HPDE6-E6E7 (cell line): ENCODE measurements around the gene TEAD2.

Source experiments
- DNase-seq: peaks from one replicate; pipeline ENCODE4 v3.0.0; 2011; ENCODE audit warnings: missing footprints; ENCODE audit errors: extremely low spot score

The TEAD2 gene

DNA sequence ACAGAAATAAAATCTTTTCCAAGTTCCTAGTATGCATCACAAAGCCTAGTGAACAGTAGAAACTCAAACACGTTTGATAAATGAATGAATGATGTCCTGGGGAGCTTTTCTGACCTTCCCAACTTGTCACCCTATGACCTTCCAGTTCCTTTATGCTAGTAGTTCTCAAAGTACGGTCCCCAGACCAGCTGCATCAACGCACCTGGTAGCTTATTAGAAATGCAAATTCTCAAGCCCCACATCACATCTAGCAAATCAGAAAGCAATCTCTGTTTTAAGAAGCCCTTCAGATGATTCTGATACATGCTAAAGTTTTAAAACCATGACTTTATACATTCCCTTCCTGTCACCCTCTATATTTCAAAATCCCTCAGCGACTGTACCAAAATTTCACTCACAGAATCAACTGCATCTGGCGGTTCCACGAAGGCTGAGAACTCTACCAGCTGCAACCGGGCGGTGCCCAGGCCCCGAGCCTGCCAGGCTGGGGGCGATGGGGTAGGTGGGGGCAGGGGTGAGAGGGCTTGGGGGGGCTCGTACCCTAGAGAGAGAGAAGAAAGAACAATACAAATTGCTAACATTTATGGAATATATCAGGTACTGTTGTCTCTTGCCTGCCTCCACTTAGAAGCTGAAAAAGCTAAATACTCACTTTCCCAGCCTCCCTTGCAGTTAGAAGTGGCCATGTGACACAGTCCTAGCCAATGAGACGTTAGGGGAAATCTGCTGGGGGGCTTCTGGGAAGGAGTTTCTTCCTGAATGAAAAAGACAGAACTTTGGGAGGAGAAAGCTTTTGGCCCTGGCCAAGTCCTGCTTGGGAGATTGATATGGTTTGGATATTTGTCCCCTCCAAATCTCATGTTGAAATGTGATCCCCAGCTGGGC lies 13.7 kb downstream of the TEAD2 start:
- DNase-seq, result no peak

DNA sequence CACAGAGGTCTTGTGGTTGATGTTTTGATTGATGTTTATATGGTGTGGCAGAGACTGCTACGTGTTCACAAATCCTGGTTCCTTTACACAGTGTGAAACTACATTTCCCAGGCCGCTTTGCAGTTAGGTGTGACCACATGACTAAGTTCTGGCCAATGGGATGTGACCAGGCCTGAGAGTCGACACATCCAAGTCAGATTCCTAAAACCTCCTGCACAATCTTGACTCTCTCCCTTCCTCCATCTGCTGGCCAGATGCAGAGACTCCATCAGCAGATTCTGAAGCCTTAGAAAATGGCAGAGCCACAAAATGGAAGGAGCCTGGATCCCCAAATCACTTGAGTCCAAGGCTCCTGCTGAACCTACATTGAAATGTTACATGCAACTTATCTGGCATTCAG lies 14.4 kb downstream of the TEAD2 start:
- DNase-seq, result peak; percentile 55

DNA sequence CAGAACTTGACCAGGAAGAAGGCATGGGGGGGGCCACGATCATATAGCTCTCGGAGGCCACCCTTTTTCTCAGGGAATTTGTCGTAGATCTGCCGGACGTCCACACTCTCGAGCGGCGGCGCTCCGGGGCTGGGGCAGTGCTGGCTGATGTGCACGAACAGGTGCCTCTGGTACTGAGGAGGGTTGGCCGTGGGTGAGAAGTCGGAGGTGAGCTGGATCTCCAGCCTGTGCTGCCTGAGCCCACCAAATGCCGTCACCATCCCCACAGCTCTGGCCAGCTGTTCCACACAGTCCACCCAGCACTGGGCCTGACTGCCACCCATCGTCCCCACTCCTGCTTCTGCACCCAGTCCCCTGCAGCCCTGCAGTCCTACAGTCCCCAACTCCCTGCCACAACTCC lies 15.0 kb downstream of the TEAD2 start:
- DNase-seq, result no peak

DNA sequence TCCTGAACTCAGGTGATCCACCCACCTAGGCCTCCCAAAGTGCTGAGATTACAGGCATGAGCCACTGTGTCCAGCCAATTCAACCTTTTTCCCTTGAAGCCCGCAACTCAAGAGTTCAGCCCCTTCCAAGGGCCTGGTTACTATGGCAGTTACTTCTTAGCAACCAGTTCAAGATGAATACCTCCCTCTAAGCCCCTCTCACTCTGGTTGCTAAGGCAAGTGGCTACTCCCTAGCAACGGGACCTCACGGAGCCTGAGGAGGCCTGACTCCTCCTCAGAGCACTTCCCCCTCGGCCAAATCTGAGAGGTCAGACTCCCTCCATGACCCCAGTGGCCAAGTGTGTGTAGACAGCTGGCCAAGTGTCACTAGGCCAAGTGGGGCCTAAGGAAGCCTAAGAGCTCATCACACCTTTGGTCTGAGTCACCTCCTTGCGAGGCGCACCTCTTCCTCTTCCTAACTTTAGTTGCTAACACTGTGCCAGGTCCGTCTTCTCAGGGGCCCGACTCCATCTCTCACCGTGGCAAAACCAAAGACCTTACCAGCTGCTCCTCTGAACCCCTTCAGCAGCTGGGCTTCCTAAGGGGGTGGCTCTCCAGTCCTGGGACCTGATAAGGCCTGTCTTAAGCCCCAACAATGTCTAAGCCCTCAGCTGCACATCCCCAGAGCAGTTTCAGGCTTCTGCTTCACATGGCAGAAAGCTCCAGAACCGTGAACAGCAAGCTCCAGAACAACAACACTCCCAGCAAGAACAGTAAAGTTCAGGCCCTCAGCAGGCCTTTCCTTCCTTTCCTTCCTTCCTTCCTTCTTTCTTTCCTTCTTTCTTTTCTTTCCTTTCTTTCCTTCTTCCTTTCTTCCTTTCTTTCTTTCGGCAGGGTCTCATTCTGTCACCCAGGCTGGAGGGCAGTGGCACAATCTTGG lies 17.5 kb downstream of the TEAD2 start:
- DNase-seq, result no peak

DNA sequence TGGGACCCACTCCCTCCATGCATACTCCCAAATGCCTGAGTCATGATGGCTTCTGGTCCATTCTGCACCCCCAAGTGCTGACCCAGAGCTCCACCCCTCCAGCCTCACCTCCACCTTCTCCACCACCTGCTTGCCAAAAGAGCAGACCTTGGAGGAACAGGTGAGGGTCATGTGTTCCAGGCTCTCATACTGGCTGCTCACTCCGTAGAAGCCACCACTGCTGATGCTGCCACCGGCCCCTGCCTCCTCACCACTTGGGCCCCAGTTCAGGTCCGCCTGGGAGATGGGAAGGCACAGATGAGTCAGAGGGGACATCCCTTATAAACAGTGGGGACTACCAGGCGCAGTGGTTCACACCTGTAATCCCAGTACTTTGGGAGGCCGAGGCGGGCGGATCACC lies 19.1 kb downstream of the TEAD2 start:
- DNase-seq, result no peak

DNA sequence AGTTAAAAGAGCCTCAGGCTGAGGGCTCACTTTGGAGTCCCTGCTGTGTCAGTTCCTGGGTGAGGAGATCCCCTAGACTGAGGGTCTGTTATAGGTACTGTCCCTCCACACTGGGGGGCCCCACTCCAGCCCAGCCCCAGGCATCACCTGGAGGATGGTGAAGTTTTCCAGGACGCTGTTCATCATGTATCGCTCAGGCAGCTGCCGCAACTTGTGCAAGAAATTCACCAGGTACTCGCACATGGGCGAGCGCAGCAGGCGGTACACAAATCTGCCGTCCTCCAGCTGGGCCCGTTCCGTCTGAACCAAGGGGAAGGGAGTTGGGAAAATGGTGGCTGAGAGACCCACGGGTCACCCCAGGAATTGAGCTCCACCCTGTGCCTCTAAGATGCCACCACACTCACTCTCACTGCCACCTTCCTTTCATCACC lies 19.9 kb downstream of the TEAD2 start:
- no peak for DNase-seq

DNA sequence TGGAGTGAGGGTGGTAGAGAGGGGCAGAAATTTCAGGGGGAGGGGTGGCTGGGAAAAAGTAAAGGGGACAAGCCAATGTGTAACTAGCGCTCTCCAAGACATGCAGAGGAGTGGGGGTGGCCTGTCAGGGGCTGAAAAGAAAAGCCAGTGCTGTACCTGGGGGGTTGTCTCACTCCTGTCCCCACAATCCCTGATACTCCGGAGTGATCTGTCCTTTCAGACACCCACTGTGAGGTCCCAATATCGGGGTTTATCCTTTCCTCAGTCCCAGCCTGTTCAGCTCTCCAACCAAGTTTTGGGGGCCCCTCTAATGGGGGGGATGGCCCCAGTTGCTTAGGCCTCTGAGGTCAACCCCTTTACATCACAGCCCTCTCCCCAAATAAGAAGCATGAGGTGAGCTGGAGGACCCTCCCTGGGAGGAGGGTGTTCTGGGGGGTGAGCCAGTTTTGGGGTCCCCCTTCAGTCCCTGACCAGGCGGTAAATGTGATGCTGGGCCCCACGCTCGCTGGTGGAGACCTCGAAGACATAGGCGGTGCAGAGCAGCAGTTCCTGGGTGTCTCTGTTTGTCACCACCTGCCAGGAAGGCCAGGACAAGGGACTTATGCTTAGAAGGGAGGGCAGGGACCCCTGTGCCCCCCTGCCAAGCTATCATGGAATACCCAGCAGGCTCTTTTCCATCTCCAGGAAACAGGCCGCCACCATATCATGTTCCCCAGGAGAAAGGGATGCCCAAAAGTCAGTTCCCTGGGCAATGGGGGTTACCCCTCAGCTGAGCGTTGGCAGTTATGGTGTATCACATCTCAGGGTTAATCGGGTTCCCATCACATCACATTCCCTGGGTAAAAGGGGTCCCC lies 21.1 kb downstream of the TEAD2 start:
- DNase-seq, result no peak

DNA sequence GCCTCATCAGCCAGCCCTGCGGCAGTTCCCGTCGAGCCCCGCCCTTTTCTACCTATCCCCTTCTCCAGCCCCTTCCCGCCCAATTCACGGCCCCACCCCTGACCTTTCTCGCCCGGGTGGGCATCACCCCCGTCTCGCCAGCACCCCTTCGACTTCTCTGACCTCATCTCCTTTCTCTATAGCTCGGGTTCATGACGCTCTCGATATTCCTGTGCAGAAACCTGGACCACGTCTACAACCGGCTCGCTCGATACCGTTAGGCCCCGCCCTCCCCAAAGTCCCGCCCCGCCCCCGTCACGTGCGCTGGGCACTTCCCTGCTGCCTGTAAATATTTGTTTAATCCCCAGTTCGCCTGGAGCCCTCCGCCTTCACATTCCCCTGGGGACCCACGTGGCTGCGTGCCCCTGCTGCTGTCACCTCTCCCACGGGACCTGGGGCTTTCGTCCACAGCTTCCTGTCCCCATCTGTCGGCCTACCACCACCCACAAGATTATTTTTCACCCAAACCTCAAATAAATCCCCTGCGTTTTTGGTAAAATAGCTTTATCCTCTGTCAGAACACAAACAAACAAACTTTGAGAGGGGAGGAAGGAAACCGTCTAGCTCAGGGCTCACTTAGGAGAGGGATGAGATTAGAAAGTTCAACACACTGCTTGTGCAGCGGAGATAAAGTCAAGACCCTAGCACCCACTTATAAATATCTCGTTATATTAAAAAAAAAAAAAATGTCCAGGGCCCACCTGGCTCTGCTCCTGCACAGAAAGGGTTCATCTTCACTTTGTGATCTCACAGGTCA lies 21.9 kb downstream of the TEAD2 start:
- DNase-seq, result peak; percentile 74

DNA sequence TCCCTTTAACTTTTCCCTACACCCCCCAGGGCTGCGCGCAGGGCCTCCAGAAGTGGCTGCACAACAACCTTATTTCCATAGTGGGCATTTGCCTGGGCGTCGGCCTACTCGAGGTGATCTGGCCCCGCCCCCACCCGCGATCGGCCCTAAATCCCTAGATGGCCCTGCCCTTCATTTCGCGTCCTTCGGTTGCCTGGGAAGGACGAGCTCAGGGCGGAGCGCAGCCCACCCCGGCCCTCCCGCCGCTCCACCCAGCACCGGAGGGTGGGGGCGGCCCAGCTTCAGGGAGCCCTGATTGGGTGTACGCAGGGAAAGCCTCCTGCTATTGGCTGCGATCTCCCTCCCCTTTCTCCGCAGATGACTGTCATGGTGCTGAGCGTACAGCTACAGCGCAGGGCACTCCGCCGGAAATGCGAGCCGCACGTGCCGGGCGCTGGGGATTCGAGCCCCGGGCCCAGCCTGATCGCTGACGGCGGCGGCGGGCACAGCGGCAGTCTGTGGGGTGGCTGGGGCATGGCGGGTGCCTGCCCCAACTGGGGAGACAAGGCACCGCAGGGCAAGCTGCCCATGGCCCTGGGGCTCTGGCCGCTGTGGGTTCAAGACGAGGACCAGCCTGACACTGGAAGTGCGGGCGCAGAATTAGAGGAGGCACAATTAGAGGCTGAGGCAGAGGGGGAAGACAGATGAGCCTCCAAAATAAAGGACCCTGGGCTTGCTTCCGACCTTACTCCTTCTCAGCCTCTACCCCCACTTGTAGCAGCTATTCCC lies 22.7 kb downstream of the TEAD2 start:
- DNase-seq, result peak; percentile 100

DNA sequence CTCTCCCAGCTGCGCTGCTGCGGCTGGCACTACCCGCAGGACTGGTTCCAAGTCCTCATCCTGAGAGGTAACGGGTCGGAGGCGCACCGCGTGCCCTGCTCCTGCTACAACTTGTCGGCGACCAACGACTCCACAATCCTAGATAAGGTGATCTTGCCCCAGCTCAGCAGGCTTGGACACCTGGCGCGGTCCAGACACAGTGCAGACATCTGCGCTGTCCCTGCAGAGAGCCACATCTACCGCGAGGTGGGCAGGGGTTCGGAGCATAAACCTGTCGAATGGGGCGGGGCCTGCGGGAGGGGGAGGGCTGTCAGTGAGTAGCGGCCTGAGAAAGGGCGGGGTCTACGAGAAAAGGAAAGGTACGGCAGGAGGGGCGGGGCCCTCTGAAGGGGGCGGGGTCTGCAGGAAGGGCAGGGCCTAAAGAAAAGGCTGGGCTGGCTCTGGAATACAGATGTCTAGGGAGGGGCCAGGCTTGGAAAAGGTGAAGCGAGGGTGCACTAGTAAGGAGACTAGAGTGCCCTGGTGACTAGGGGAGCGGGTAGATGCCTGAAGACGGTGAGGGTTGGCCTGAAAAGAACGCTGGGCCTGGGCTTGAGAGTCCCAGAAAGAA lies 23.4 kb downstream of the TEAD2 start:
- DNase-seq, result peak; percentile 88

DNA sequence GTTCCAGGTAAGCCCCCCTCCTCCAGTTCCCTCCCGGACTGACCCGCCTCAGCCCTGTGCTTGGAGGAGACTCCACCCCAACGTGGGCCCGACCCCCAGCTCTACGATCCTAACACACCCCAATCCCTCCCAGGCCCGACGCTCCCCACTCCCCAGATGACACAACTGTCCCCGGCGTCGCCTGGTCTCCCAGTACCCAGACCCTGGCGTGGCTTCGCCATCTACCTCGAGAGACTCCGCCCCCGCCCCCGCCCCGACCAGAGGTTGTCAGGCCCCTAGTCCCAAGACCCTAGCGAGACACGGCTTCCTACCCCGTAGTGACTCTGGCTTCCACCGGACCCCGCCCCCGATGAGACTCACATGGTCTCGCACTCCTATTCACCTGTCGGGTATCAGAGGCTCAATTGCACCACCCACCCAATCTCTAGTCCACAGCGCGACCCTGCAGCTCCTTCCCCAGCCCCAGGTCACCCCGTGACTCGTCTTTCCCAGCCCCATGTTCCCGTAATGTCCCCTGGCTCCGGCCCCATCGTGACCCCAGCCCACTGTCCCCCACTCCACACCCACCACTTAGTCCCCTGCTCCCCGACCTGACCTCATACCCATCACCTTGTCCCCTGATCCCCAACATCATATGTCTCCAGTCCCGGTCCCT lies 24.1 kb downstream of the TEAD2 start:
- no peak for DNase-seq

DNA sequence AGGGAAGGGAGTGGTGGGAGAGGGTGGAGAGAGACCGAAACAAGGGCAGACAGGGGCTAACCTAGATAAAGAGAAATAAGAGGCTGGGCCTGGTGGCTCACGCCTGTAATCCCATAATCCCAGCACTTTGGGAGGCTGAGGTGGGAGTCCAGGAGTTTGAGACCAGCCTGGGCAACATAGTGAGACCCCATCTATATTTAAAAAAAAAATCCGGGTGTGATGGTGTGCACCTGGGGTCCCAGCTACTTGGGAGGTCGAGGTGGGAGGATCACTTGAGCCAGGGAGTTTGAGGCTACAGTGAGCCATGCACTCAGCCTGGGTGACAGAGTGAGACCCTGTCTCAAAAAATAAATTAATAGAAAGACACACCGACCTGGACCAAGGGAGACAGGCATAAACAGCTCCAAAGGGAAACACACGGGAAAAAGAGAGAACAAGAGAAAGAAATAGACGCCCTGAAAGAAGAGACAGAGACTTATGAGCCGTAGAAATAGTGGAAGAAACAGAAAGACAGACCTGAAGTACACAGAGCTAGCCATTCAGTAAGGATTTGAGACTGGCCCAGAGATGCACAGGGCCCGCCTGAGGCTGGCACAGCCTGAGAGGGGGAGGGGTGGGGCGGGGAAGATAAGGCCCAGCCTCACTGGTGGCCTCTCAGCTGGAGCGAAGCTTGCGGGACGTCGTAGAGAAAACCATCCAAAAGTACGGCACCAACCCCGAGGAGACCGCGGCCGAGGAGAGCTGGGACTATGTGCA lies 24.8 kb downstream of the TEAD2 start:
- no peak for DNase-seq

DNA sequence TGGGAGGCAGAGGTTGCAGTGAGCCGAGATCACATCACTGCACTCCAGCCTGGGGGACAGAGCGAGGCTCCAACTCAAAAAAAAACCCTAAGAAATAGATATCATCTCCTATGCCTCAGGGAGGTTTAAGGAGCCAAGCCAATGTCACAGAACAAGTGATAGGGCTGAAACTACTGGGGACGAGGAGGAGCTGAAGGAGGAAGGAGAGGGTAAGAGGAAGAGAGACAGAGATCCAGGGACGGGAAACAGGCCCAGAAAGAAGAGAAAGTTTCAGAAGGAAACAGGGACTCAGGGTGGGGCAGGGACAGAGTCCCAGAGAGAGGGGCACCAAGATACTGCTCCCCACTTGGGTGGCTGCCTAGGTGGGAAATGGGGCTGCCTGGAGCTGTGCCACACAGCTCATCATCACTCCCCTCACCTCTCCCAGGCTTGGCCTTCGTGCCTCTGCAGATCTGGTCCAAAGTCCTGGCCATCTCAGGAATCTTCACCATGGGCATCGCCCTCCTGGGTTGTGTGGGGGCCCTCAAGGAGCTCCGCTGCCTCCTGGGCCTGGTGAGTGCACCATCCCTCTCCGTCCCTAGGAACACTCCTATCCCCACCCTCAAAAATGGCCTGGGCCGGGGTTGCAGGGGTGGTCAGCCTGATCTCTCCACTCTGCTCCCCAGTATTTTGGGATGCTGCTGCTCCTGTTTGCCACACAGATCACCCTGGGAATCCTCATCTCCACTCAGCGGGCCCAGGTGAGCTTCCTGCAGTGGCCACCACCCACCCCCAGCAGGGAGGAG lies 25.5 kb downstream of the TEAD2 start:
- DNase-seq, result no peak

DNA sequence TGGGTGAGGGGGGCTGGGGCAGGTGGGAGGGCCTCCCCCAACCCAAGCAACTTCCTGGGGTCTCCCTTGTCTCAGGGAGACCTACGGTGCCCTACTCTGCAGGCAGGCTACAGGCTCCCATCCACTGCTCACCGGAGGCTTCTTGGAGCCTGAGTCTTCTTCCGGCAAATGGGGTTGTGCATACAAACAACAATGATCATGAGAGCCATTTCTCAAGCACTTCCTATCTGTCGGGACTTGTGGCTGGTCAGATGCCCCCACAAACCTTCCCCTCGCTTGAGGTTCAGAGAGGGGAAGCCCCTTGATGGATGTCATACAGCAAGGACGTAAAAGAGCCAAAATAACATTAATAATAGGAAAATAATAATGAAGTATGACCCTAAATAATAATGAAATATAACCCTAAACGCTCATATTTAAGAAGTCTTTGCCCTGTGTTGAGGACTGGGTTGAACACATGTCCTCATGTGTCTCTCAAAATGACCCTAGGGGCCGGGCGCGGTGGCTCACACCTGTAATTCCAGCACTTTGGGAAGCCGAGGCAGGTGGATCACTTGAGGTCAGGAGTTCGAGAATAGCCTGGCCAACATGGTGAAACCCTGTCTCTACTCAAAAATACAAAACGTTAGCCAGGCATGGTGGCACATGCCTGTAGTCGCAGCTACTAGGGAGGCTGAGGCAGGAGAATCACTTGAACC lies 26.3 kb downstream of the TEAD2 start:
- no peak for DNase-seq

DNA sequence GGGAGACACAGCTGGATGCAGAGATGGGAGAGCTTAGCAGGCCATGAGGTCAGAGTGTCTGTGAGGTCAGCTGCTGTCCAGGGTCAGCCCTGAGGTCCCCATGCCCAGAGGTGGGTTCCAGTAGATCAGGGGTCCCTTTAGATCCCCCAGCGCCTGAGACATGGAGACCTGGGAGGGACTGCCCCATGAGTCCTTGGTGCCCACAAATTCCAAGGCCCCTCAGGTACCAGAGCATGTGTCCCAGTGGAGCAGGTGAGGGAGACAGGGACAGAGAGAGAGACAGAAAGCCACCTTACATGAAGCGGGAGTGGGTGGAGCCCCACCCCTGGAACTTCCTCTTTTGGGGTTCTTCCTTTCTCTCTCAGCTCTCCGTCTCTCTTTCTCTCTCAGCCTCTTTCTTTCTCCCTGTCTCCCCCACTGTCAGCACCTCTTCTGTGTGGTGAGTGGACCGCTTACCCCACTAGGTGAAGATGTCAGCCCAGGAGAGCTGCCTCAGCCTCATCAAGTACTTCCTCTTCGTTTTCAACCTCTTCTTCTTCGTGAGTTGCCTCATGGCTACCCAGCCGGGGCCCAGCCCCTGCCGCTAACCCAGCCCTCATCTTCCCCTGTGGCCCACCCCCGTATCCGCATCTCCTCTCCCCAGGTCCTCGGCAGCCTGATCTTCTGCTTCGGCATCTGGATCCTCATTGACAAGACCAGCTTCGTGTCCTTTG lies 27.0 kb downstream of the TEAD2 start, which contains the start of gene CD37:
Gene CD37 (plus strand): TSS at position 336 of the 713 bp plus-strand sequence. CDS start 135 bp downstream, at position 471.
- DNase-seq, result no peak

DNA sequence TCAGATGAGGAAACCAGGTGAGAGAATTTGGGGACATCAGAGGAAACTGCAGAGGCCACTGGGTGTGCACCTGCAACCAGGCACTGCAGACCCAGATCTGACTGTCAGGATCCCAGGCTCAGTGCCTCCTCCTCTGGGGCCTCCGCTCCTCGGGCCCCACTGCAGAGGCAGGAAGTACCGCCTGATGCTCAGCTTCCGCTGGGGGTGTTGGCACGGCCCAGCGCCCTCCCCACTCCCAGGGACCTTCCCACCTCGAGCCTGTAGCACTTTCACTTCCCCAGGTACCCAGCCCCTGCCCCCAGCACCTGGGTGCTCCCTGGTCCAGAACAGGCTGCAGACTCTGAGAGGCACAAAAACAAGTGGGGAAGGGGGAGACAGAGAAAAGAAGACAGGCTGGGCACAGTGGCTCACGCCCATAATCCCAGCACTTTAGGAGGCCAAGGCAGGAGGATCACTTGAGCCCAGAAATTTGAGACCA lies 28.4 kb downstream of the TEAD2 start:
- no peak for DNase-seq
